Esophagus squamous epithelium (tissue), 5 donors: ENCODE data around the gene DUSP18. TPM values are rescaled to one million over a fixed set of nuclear protein-coding genes. Genes with fewer than 3 reads are reported as not detected.

Source experiments
- DNase-seq: peaks from one replicate; lab custom pipeline; 2025; lab: John Stamatoyannopoulos, UW
- H3K27ac ChIP-seq, 4 donors: fragments of 200-600 bp; sonication (generic); one replicate each; pipeline ENCODE4 v1.5.1; 2016 to 2019; ENCODE audit warnings: mild to moderate bottlenecking in 1 of 4
- H3K27me3 ChIP-seq, 4 donors: fragments of 200-600 bp; sonication (generic); 1 replicate in 3 of 4; 2 replicates in 1 of 4; pipeline versions ENCODE4 v1.5.1 to v1.6.0; 2017 to 2021; ENCODE audit warnings: antibody characterized with exemption in 1 of 4
- H3K36me3 ChIP-seq, 3 donors: fragments of 200-600 bp; sonication (generic); one replicate each; pipeline ENCODE4 v1.5.1; 2016 to 2019
- H3K4me1 ChIP-seq, 3 donors: fragments of 200-600 bp; sonication (generic); one replicate each; pipeline ENCODE4 v1.5.1; 2017 to 2019
- H3K4me3 ChIP-seq, 4 donors: fragments of 200-600 bp; sonication (generic); 1 replicate in 3 of 4; 2 replicates in 1 of 4; pipeline ENCODE4 v1.5.1; 2016 to 2019; ENCODE audit warnings: mild to moderate bottlenecking in 2 of 4, moderate library complexity in 1 of 4
- H3K9me3 ChIP-seq, 3 donors: fragments of 200-600 bp; sonication (generic); one replicate each; pipeline ENCODE4 v1.5.1; 2016 to 2019
- POLR2A ChIP-seq, 4 donors: fragments of 450-650 bp; IDR thresholded peaks; one replicate each; pipeline ENCODE4 v1.6.1; 2017; ENCODE audit warnings: antibody characterized with exemption in 4 of 4, mild to moderate bottlenecking in 4 of 4, moderate library complexity in 3 of 4
- WGBS, 2 donors: methylation state at CpG; one replicate each; pipeline ENCODE4 v1.1.5; 2018; 5-methylcytosine and 5-hydroxymethylcytosine counted together
- intact Hi-C: fragments of 100-400 bp; cut with DNase I; formaldehyde crosslinking; loops from one replicate; pipeline ENCODE4 v1.15.0; 2022
- total RNA-seq, 4 donors: library from RNA; depleted of rRNA; stranded (reverse); fragments of >200 nt; gene quantifications; one replicate each; pipeline ENCODE4 v1.1.0, GENCODE V29; 2016
- TF ChIP-seq, protein P1 (sequence below), 6 experiments: fragments of 450-650 bp in 4 of 6; fragments of 200-600 bp in 2 of 6; sonication (generic) in 2 of 6; IDR thresholded peaks; one replicate each; pipeline ENCODE4 v1.5.1; 2016 to 2019; ENCODE audit warnings: antibody characterized with exemption in 6 of 6, mild to moderate bottlenecking in 4 of 6, moderate library complexity in 4 of 6
- donor health status: DM: yes; HTN: yes; CAD: no.

The DUSP18 gene
- total RNA-seq, 4 donors from 2014 or later: 6.1 to 13.0 (median 8.6) TPM

DNA sequence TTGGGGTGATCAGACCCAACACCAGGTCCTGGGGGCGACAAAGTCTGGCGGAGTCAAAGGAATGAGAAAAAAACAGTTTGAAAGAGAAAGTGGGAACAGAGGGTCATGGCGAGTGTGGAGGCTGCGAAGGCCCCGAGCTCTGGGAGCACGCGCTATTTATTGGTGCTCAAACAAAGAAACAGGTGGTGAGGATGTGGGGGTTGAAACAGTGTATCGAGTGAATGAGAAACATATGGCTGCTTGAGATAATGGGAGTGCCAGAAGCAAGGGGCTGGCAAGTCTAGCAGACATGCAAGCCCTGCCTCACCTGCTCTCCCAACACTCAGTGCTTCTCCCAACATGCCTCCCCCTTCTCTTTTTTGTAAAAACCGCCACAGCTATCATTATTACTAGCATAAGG lies 7.8 kb upstream of the DUSP18 start:
- intact Hi-C loops: no loop called here
- Histone ChIP-seq H3K27ac (no peak overlapping the region), H3K9me3 (no peaks in the 10 kb centered on the region), H3K36me3 (no peaks in the 10 kb centered on the region), H3K27me3 (peaks cover 0 to 17% (median 0%) of the 10 kb centered on the region in 4 donors), H3K4me1 (peaks cover 0 to 10% (median 0%) of the 10 kb centered on the region in 3 donors), H3K4me3 (no peak overlapping the region)
- no peak for TF ChIP-seq POLR2A (IDR thresholded peaks at IDR 0.05)
- TF ChIP-seq, protein P1, sequence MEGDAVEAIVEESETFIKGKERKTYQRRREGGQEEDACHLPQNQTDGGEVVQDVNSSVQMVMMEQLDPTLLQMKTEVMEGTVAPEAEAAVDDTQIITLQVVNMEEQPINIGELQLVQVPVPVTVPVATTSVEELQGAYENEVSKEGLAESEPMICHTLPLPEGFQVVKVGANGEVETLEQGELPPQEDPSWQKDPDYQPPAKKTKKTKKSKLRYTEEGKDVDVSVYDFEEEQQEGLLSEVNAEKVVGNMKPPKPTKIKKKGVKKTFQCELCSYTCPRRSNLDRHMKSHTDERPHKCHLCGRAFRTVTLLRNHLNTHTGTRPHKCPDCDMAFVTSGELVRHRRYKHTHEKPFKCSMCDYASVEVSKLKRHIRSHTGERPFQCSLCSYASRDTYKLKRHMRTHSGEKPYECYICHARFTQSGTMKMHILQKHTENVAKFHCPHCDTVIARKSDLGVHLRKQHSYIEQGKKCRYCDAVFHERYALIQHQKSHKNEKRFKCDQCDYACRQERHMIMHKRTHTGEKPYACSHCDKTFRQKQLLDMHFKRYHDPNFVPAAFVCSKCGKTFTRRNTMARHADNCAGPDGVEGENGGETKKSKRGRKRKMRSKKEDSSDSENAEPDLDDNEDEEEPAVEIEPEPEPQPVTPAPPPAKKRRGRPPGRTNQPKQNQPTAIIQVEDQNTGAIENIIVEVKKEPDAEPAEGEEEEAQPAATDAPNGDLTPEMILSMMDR (IDR thresholded peaks at IDR 0.05): no peak
- 73 to 76% methylated on average over 7 to 9 of the region's 9 CpGs for WGBS, 2 donors
- no peak for DNase-seq

DNA sequence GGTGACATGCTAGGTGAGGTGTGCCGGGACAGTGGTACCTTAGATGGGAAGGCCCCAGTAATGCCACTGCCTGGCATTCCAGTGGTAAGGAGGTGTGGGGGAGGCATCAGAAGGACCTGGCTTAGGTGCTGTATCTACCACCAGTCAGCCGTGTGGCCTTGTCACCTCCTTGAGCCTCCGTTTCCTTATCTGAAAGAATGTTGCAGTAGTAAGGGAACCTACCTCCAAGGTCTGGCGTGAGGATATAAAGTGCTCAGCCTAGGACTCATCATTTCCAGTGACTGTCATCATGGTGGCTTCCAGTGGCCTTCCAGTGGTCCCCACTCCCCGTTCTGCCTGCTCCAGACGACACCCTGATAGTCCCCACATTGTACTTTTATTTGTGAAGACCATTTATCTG lies 6.8 kb upstream of the DUSP18 start:
- intact Hi-C loops: no loop called here
- no peaks in the 10 kb centered on the region for H3K36me3 ChIP-seq
- DNase-seq: no peak

DNA sequence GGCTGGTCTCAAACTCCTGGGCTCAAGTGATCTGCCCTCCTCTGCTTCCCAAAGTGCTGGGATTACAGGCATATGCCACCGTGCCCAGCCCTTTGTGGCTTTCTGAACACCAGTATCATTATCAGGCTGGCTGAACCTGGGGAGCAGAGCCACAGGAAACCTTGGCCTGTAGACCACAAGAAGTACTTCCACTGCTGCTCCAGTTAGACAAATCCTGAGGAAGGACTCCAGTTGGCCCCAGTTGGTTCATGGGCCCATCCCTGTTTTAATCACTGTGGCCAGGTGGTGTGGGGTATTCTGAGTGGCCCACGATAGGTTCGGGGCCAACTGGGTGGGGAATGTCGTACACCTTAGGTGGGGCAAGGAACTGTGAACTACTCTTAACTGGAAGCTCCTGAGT lies 5.5 kb upstream of the DUSP18 start:
- Histone ChIP-seq H3K27me3 (peaks cover 0 to 17% (median 0%) of the 10 kb centered on the region in 4 donors), H3K4me3 (no peak overlapping the region), H3K36me3 (no peaks in the 10 kb centered on the region), H3K27ac (no peak overlapping the region), H3K4me1 (peaks cover 3 to 15% (median 4%) of the 10 kb centered on the region in 3 donors), H3K9me3 (no peaks in the 10 kb centered on the region)
- 90 to 97% methylated on average over 3 to 4 of the region's 4 CpGs for WGBS, 2 donors
- TF ChIP-seq, protein P1 (IDR thresholded peaks at IDR 0.05): no peak
- no peak for TF ChIP-seq POLR2A (IDR thresholded peaks at IDR 0.05)
- intact Hi-C loops: no loop called here
- DNase-seq: no peak

More for the DNA sequence above, 6.8 kb upstream of the DUSP18 start:
- Histone ChIP-seq H3K4me1 (peaks cover 0 to 10% (median 0%) of the 10 kb centered on the region in 3 donors), H3K9me3 (no peaks in the 10 kb centered on the region), H3K4me3 (no peak overlapping the region), H3K27ac (no peak overlapping the region), H3K27me3 (peaks cover 0 to 17% (median 0%) of the 10 kb centered on the region in 4 donors)
- TF ChIP-seq, protein P1 (IDR thresholded peaks at IDR 0.05): no peak
- TF ChIP-seq POLR2A (IDR thresholded peaks at IDR 0.05): no peak
- WGBS, 2 donors: 76 to 88% methylated on average over 6 of the region's 6 CpGs

DNA sequence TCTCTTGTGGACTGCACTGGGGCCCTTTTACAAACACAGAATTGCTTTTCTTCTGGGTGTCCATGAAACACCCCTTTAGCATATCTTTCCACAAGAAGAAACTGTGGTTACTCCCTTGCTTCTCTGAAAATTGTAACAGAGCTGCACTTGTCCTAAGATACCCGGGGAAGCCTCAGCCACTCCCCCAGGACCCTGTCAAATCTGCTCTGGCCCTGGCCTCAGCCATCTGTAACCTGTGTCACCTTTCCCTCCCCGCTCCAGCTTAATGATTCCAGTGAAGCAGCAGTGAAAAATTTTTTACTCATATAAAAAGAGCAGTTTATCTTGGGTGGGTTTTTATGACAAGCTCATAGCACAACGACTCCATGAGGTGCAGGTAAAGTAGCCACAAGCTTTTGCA lies 3.4 kb upstream of the DUSP18 start:
- WGBS, 2 donors: 75 to 85% methylated on average over 2 to 3 of the region's 3 CpGs
- Histone ChIP-seq H3K27me3 (peaks cover 0 to 12% (median 0%) of the 10 kb centered on the region in 4 donors), H3K9me3 (no peaks in the 10 kb centered on the region), H3K36me3 (no peaks in the 10 kb centered on the region), H3K27ac (no peak overlapping the region), H3K4me3 (no peak overlapping the region), H3K4me1 (peaks cover 5 to 22% (median 5%) of the 10 kb centered on the region in 3 donors)
- intact Hi-C loops: no loop called here
- DNase-seq: no peak
- TF ChIP-seq, protein P1 (IDR thresholded peaks at IDR 0.05): no peak
- TF ChIP-seq POLR2A (IDR thresholded peaks at IDR 0.05): no peak

DNA sequence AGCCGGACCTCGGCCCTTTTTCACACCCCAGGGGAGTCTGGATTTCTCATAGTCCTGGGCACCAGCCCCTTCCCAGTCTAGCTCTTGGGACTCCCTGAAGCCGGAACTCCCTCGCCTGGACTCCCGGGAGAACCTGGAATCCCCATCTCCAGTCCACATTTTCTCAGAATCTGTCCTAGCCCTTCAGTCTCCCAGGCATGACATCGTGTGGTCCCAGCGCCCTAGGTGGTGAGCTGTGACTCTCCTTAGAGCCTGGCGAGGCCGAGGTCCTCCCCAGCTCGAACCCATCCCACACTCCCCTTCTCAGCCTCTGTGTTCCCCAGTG lies 673 bp upstream of the DUSP18 start:
- Histone ChIP-seq H3K4me3 (peak overlapping the region; percentile 48 to 87 (median 62)), H3K9me3 (no peaks in the 10 kb centered on the region), H3K4me1 (peaks cover 5 to 33% (median 10%) of the 10 kb centered on the region in 3 donors), H3K27me3 (no peaks in the 10 kb centered on the region), H3K36me3 (peaks cover 0 to 13% (median 2%) of the 10 kb centered on the region in 3 donors), H3K27ac (peak overlapping the region in 2 of 4 donors; percentile 67 to 69)
- intact Hi-C loops: no loop called here
- 20 to 33% methylated on average over 6 to 10 of the region's 10 CpGs for WGBS, 2 donors
- no peak for TF ChIP-seq POLR2A (IDR thresholded peaks at IDR 0.05)
- TF ChIP-seq, protein P1 (IDR thresholded peaks at IDR 0.05): no peak
- no peak for DNase-seq
